GM12878 (cell line): Measurements from ENCODE around the gene FNDC3B. TPM values are rescaled to one million over a fixed set of nuclear protein-coding genes. Genes with fewer than 3 reads are reported as not detected.

Experiments
- ATAC-seq: fragments of 200-7000 bp; cut with Tn5 transposase; 3 replicates; pipeline ENCODE4 v1.9.1; 2020; ENCODE audit warnings: mild to moderate bottlenecking, moderate library complexity
- BruUV-seq: library from RNA; stranded (reverse); fragments of 400-500 nt; replicated peaks from 2 replicates; lab custom pipeline; 2021; lab: Mats Ljungman, UMichigan
- CTCF ChIA-PET: fragments of 300-600 bp; sonication (Branson Sonifier 250); formaldehyde crosslinking; extraction: SDS; loops from one replicate; lab custom pipeline; 2021; ENCODE audit warnings: inconsistent platforms; lab: Yijun Ruan, JAX
- POLR2A ChIA-PET: fragments of 350-600 bp; formaldehyde crosslinking; extraction: SDS; loops from one replicate; lab custom pipeline; 2021; ENCODE audit warnings: inconsistent platforms; lab: Charles Lee
- RAD21 ChIA-PET: fragments of 300-600 bp; sonication (Branson Sonifier 250); formaldehyde crosslinking; loops from one replicate; lab custom pipeline; 2023; ENCODE audit warnings: antibody characterized with exemption; ENCODE audit not compliant: unreplicated experiment; lab: Charles Lee
- SMC1A ChIA-PET: fragments of 300-600 bp; sonication (Branson Sonifier 250); formaldehyde crosslinking; loops from one replicate; lab custom pipeline; 2023; ENCODE audit not compliant: unreplicated experiment, uncharacterized antibody; lab: Charles Lee
- DNase-seq: peaks from one replicate; pipeline ENCODE4 v3.0.0-alpha.2; 2011; ENCODE audit warnings: low read depth, low spot score
- FAIRE-seq: peaks from 3 replicates; lab custom pipeline; 2011; peaks lifted over from hg19 to GRCh38; lab: Jason Lieb, UNC
- H2AFZ ChIP-seq: 2 replicates; pipeline ENCODE4 v1.6.0; 2011; ENCODE audit warnings: low read depth, low read length, control low read depth; ENCODE audit not compliant: control insufficient read depth
- H3K27ac ChIP-seq: 2 replicates; pipeline ENCODE4 v1.5.1; 2011; ENCODE audit warnings: control low read depth; ENCODE audit not compliant: control insufficient read depth, insufficient read depth
- H3K27me3 ChIP-seq, 2 experiments: replicated peaks in 1 of 2; 2 replicates each; pipeline versions ENCODE4 v1.6.0 to v1.6.1; 2011; ENCODE audit warnings: low read length in 1 of 2; ENCODE audit not compliant: control insufficient read depth in 2 of 2, insufficient read depth in 2 of 2
- H3K36me3 ChIP-seq, 2 experiments: 2 replicates each; pipeline ENCODE4 v1.5.1; 2011; ENCODE audit warnings: low read length in 1 of 2; ENCODE audit not compliant: control insufficient read depth in 2 of 2, insufficient read depth in 2 of 2
- H3K4me1 ChIP-seq: 2 replicates; pipeline ENCODE4 v1.6.1; 2011; ENCODE audit warnings: mild to moderate bottlenecking, low read length, moderate library complexity, mixed read lengths; ENCODE audit not compliant: control insufficient read depth, insufficient read depth
- H3K4me2 ChIP-seq: 2 replicates; pipeline ENCODE4 v1.6.0; 2011; ENCODE audit warnings: control low read depth; ENCODE audit not compliant: control insufficient read depth, insufficient read depth
- H3K4me3 ChIP-seq: fragments of 200-600 bp; sonication (generic); 2 replicates; pipeline ENCODE4 v1.5.1; 2016
- H3K79me2 ChIP-seq: 2 replicates; pipeline ENCODE4 v1.6.0; 2011; ENCODE audit warnings: low read length; ENCODE audit not compliant: control insufficient read depth, insufficient read depth
- H3K9ac ChIP-seq: 2 replicates; pipeline ENCODE4 v1.8.0; 2011; ENCODE audit warnings: low read length, control low read depth, mixed read lengths; ENCODE audit not compliant: control insufficient read depth, insufficient read depth
- H3K9me3 ChIP-seq: replicated peaks from 3 replicates; pipeline ENCODE4 v1.5.1; 2011; ENCODE audit warnings: mild to moderate bottlenecking, low read length; ENCODE audit not compliant: control insufficient read depth, insufficient read depth
- H4K20me1 ChIP-seq: 2 replicates; pipeline ENCODE4 v1.6.0; 2011; ENCODE audit not compliant: control insufficient read depth, insufficient read depth
- ATF2 ChIP-seq: IDR thresholded peaks from 2 replicates; pipeline ENCODE4 v1.6.1; 2012; ENCODE audit warnings: low read length, inconsistent platforms
- E4F1 ChIP-seq: fragments of 450-650 bp; IDR thresholded peaks from 2 replicates; pipeline ENCODE4 v1.6.1; 2018; ENCODE audit warnings: borderline replicate concordance, mild to moderate bottlenecking; ENCODE audit not compliant: partially characterized antibody
- EED ChIP-seq: sonication (generic); IDR thresholded peaks from 2 replicates; pipeline ENCODE4 v1.6.1; 2016; ENCODE audit warnings: antibody characterized with exemption, low read depth
- HDAC6 ChIP-seq: fragments of 200-600 bp; sonication (generic); IDR thresholded peaks from one replicate; pipeline ENCODE4 v1.8.0; 2017; ENCODE audit warnings: antibody characterized with exemption; ENCODE audit not compliant: unreplicated experiment
- MTA2 ChIP-seq: fragments of 450-650 bp; IDR thresholded peaks from 2 replicates; pipeline ENCODE4 v1.6.1; 2016; ENCODE audit warnings: low read depth, mild to moderate bottlenecking, moderate library complexity
- NBN ChIP-seq: fragments of 450-650 bp; IDR thresholded peaks from 2 replicates; pipeline ENCODE4 v1.6.1; 2016
- NRF1 ChIP-seq: conservative IDR thresholded peaks from 2 replicates; pipeline ENCODE4 v1.6.1; 2011; ENCODE audit warnings: mild to moderate bottlenecking, low read depth, low read length, improper control_type of control experiment
- POLR2AphosphoS5 ChIP-seq: IDR thresholded peaks from 2 replicates; pipeline ENCODE4 v1.6.1; 2011; ENCODE audit warnings: mild to moderate bottlenecking, low read length, inconsistent platforms
- RUNX3 ChIP-seq: IDR thresholded peaks from 2 replicates; pipeline ENCODE4 v1.6.1; 2012; ENCODE audit warnings: low read length, inconsistent platforms
- SIX5 ChIP-seq: IDR thresholded peaks from 2 replicates; pipeline ENCODE4 v1.6.1; 2011; ENCODE audit warnings: mild to moderate bottlenecking, low read depth, low read length, moderate library complexity; ENCODE audit not compliant: severe bottlenecking
- SMC3 ChIP-seq: IDR thresholded peaks from 2 replicates; pipeline ENCODE4 v1.6.1; 2011; ENCODE audit warnings: low read length, improper control_type of control experiment, borderline replicate concordance
- SP1 ChIP-seq: IDR thresholded peaks from one replicate; pipeline ENCODE4 v1.6.1; 2011; ENCODE audit warnings: low read depth, low read length
- TCF12 ChIP-seq: IDR thresholded peaks from 2 replicates; pipeline ENCODE4 v1.6.1; 2011; ENCODE audit warnings: low read depth, mild to moderate bottlenecking, low read length
- ZNF622 ChIP-seq: fragments of 450-650 bp; IDR thresholded peaks from 2 replicates; pipeline ENCODE4 v1.6.1; 2017; ENCODE audit warnings: mild to moderate bottlenecking, inconsistent platforms
- WGBS: methylation state at CpG from one replicate; pipeline ENCODE4 v1.1.6; 2016; ENCODE audit warnings: low lambda C conversion rate; ENCODE audit not compliant: insufficient replicate concordance, insufficient coverage; ENCODE audit errors: missing lambda C conversion rate; 5-methylcytosine and 5-hydroxymethylcytosine counted together
- in situ Hi-C: fragments of 300-500 bp; cut with MboI; formaldehyde crosslinking; loops from 9 replicates; pipeline ENCODE4 v1.14.3; 2018; ENCODE audit warnings: mixed read lengths
- intact Hi-C: fragments of 100-400 bp; cut with micrococcal nuclease; formaldehyde crosslinking; loops from one replicate; pipeline ENCODE4 v1.14.2; 2022; ENCODE audit not compliant: unreplicated experiment
- polyA plus RNA-seq, 11 experiments: library from polyadenylated mRNA; depleted of rRNA in 4 of 11; unstranded in 6 of 11; stranded (reverse) in 5 of 11; fragments of >200 nt; fragmentation: Nextera tagmentation in 4 of 11; fragmentation: Illumina TruSeq in 1 of 11; extraction: Ambion mirVana in 4 of 11; extraction: Trizol in 1 of 11; gene quantifications; 1 replicate in 1 of 11; 2 replicates in 10 of 11; pipeline versions ENCODE4 v1.2.1 to v1.2.3, GENCODE V29; 2011 to 2016; ENCODE audit warnings: inconsistent platforms in 2 of 11, missing spikeins in 2 of 11, low read depth in 1 of 11
- total RNA-seq, 4 experiments: library from RNA; depleted of rRNA in 3 of 4; stranded (reverse); fragments of >200 nt in 3 of 4; fragmentation: Illumina TruSeq in 1 of 4; extraction: Trizol in 1 of 4; gene quantifications; 2 replicates each; pipeline versions ENCODE4 v1.2.1 to v1.2.3, GENCODE V29; 2013 to 2021

The FNDC3B gene
- total and polyA plus RNA-seq, 10 of the 15 experiments (the other 5 are each of a cell fraction or from before 2014, with no cell fraction given) = 7.9 to 35.0 (median 18.5) TPM

GRCh38 chr3:172086071-172086470 lies 46.7 kb downstream of the FNDC3B start:
- ATAC-seq (no peak), FAIRE-seq (no peak), DNase-seq (no peak)
- BruUV-seq = no TSS peak
- Histone ChIP-seq H2AFZ (no peak overlapping the region), H3K4me3 (no peak overlapping the region), H3K9me3 (no peaks in the 10 kb centered on the region; the same call in 2 of the 3 replicates), H3K36me3 (peaks cover 4 to 7% of the 10 kb centered on the region in 2 experiments; a peak in 3 of 4 replicates), H3K27ac (no peak overlapping the region), H3K27me3 (no peaks in the 10 kb centered on the region), H3K9ac (no peak overlapping the region), H3K4me2 (no peak overlapping the region), H4K20me1 (no peaks in the 10 kb centered on the region), H3K79me2 (peaks cover 41% of the 10 kb centered on the region)
- intact Hi-C loops = no loop called here
- ChIA-PET POLR2A (interaction anchor here (0.6 to 1.9 kb wide), 5 partner anchors 12 to 50 kb away, joined by 3 to 4 read pairs (median 4); no protein-coding TSS in a partner anchor), SMC1A (interaction anchor here (0.8 to 15.1 kb wide), 9 partner anchors 9 to 247 kb away, joined by 3 to 169 read pairs (median 5); no protein-coding TSS in a partner anchor), CTCF (interaction anchor here (0.8 to 3.6 kb wide), 5 partner anchors 8 to 50 kb away, joined by 3 to 16 read pairs (median 4); no protein-coding TSS in a partner anchor)
- whole genome bisulfite sequencing = 100% methylated on average over 1 of the region's 1 CpG
- no peak for TF ChIP-seq SMC3
- TF ChIP-seq SP1 = no peak
- TF ChIP-seq SIX5 = no peak
- no peak for TF ChIP-seq EED
- TF ChIP-seq, all 136 proteins: peak for 0
- peaks cover 17% of the 10 kb centered on the region for H3K4me1 ChIP-seq
- in situ Hi-C loops = no loop called here
- RAD21 ChIA-PET = interaction anchor here (0.8 to 1.5 kb wide), 3 partner anchors 9 to 256 kb away, joined by 3 to 4 read pairs (median 3); no protein-coding TSS in a partner anchor

DNA sequence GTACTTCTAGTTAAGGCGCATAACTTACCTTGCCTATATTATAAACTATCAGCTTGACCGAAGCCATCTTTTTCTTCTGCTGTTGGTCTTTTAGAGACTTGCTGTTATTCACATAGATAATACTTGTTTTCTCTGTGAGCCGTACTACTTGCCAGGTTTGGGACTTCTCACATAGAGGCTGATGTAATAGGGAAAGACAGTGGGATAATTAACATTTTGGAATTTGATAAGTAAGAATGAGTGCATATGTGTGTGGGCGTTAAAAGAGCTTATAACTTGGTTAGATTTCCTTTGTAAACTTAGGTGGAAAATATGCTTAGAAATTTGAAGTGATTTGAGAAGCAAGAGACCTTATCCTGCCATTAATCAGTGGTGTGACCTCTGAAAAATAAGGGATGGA lies 47.8 kb downstream of the FNDC3B start:
- CTCF ChIA-PET = interaction anchor here (0.8 to 3.6 kb wide), 8 partner anchors 13 to 245 kb away, joined by 3 to 16 read pairs (median 4); no protein-coding TSS in a partner anchor
- no peak for TF ChIP-seq NBN
- TF ChIP-seq ZNF622 = no peak
- TF ChIP-seq NRF1 = no peak
- no peak for TF ChIP-seq HDAC6
- no peak for TF ChIP-seq ATF2
- TF ChIP-seq MTA2 = no peak
- no peak for TF ChIP-seq POLR2AphosphoS5
- no peak for TF ChIP-seq E4F1
- TF ChIP-seq TCF12 = no peak
- TF ChIP-seq RUNX3 = no peak

More for the DNA sequence above, 47.8 kb downstream of the FNDC3B start:
- FAIRE-seq (no peak), DNase-seq (no peak), ATAC-seq (no peak)
- H3K4me1 ChIP-seq = peaks cover 17% of the 10 kb centered on the region
- WGBS = over 99% methylated on average over 4 of the region's 4 CpGs
- intact Hi-C loops = no loop called here
- peaks cover 4 to 7% of the 10 kb centered on the region in 2 experiments; a peak in 3 of 4 replicates for H3K36me3 ChIP-seq
- peaks cover 43% of the 10 kb centered on the region for H3K79me2 ChIP-seq
- no peaks in the 10 kb centered on the region for H4K20me1 ChIP-seq
- ChIA-PET RAD21 (interaction anchor here (0.6 to 2.6 kb wide), 8 partner anchors 13 to 95 kb away, joined by 3 to 11 read pairs (median 5); partner anchors contain the start of gene FNDC3B), SMC1A (interaction anchor here (0.7 to 15.1 kb wide), 13 partner anchors 8 to 126 kb away, joined by 3 to 169 read pairs (median 4); no protein-coding TSS in a partner anchor), POLR2A (interaction anchor here (1.2 to 1.9 kb wide), 4 partner anchors 13 to 32 kb away, joined by 3 to 5 read pairs (median 4); no protein-coding TSS in a partner anchor)
- H3K9ac ChIP-seq = no peak overlapping the region
- no peak overlapping the region for H2AFZ ChIP-seq
- H3K27me3 ChIP-seq = no peaks in the 10 kb centered on the region
- BruUV-seq = no TSS peak
- no peak overlapping the region for H3K4me3 ChIP-seq
- in situ Hi-C loops = no loop called here
- no peaks in the 10 kb centered on the region; the same call in 2 of the 3 replicates for H3K9me3 ChIP-seq
- H3K4me2 ChIP-seq = no peak overlapping the region
- H3K27ac ChIP-seq = no peak overlapping the region
